GM23338 (cell line): ENCODE data around the gene NCOA1.

Experiments
- CREB1 ChIP-seq: fragments of 250-450 bp; sonication (Bioruptor Pico); IDR thresholded peaks from 2 replicates; pipeline ENCODE4 v1.5.0; 2020; ENCODE audit warnings: low read depth, mild to moderate bottlenecking, moderate library complexity
- EZH2 ChIP-seq: fragments of 200-600 bp; sonication (generic); IDR thresholded peaks from one replicate; pipeline ENCODE4 v1.8.0; 2017; ENCODE audit warnings: antibody characterized with exemption, mild to moderate bottlenecking, low read depth; ENCODE audit not compliant: unreplicated experiment
- EZH2phosphoT487 ChIP-seq: fragments of 200-600 bp; sonication (generic); IDR thresholded peaks from one replicate; pipeline ENCODE4 v1.8.1; 2018; ENCODE audit warnings: antibody characterized with exemption; ENCODE audit not compliant: unreplicated experiment
- JUNB ChIP-seq: IDR thresholded peaks from one replicate; pipeline ENCODE4 v1.6.1; 2016; ENCODE audit warnings: antibody characterized with exemption; ENCODE audit not compliant: unreplicated experiment
- POLR2AphosphoS5 ChIP-seq: IDR thresholded peaks from 2 replicates; pipeline ENCODE4 v1.6.1; 2016; ENCODE audit warnings: antibody characterized with exemption, low read depth
- STAT1 ChIP-seq: IDR thresholded peaks from one replicate; pipeline ENCODE4 v1.6.1; 2016; ENCODE audit warnings: antibody characterized with exemption; ENCODE audit not compliant: unreplicated experiment
- ZNF114 ChIP-seq: fragments of 250-450 bp; sonication (Bioruptor Pico); IDR thresholded peaks from 2 replicates; pipeline ENCODE4 v1.5.0; 2020; ENCODE audit warnings: mild to moderate bottlenecking, moderate library complexity
- ZNF331 ChIP-seq: fragments of 250-450 bp; sonication (Bioruptor Pico); IDR thresholded peaks from 2 replicates; pipeline ENCODE4 v1.5.0; 2020; ENCODE audit warnings: low read depth, mild to moderate bottlenecking, moderate library complexity
- TF ChIP-seq, protein P1 (sequence below): IDR thresholded peaks from one replicate; pipeline ENCODE4 v1.6.1; 2018; ENCODE audit warnings: antibody characterized with exemption; ENCODE audit not compliant: unreplicated experiment
- TF ChIP-seq, protein P2 (sequence below), 2 experiments: fragments of 200-600 bp in 1 of 2; sonication (generic) in 1 of 2; conservative IDR thresholded peaks; 2 replicates each; pipeline versions ENCODE4 v1.5.1 to v1.6.1; 2016 to 2017; ENCODE audit warnings: antibody characterized with exemption in 2 of 2, low read depth in 2 of 2, mild to moderate bottlenecking in 2 of 2, moderate library complexity in 1 of 2
- TF ChIP-seq, protein P3 (sequence below): fragments of 250-450 bp; sonication (Bioruptor Pico); IDR thresholded peaks from 2 replicates; pipeline ENCODE4 v1.5.0; 2020; ENCODE audit warnings: mild to moderate bottlenecking, moderate library complexity
- TF ChIP-seq, protein P4 (sequence below): IDR thresholded peaks from 2 replicates; pipeline ENCODE4 v1.6.1; 2016; ENCODE audit warnings: antibody characterized with exemption

DNA sequence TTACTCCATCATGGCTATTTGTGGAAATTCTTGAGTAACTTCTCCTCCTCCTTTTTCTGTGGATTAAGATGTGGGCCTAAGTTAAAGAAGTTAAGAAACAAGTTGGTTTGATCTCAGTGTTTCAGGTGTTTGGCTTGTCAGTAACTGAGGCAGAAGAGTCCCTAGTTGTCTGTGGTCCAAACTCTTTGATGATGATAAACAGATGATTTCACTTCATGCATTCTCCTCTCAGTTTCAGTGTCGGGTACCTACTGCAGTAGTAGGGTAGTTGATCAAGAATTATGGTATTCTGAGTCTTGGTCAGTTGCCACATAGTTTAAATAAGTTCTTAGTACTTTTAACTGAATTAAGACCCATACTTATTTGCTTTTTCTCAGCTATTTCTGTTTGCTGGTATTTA lies 85.6 kb downstream of the NCOA1 start:
- TF ChIP-seq, protein P1, sequence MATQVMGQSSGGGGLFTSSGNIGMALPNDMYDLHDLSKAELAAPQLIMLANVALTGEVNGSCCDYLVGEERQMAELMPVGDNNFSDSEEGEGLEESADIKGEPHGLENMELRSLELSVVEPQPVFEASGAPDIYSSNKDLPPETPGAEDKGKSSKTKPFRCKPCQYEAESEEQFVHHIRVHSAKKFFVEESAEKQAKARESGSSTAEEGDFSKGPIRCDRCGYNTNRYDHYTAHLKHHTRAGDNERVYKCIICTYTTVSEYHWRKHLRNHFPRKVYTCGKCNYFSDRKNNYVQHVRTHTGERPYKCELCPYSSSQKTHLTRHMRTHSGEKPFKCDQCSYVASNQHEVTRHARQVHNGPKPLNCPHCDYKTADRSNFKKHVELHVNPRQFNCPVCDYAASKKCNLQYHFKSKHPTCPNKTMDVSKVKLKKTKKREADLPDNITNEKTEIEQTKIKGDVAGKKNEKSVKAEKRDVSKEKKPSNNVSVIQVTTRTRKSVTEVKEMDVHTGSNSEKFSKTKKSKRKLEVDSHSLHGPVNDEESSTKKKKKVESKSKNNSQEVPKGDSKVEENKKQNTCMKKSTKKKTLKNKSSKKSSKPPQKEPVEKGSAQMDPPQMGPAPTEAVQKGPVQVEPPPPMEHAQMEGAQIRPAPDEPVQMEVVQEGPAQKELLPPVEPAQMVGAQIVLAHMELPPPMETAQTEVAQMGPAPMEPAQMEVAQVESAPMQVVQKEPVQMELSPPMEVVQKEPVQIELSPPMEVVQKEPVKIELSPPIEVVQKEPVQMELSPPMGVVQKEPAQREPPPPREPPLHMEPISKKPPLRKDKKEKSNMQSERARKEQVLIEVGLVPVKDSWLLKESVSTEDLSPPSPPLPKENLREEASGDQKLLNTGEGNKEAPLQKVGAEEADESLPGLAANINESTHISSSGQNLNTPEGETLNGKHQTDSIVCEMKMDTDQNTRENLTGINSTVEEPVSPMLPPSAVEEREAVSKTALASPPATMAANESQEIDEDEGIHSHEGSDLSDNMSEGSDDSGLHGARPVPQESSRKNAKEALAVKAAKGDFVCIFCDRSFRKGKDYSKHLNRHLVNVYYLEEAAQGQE: no peak
- TF ChIP-seq, protein P2, sequence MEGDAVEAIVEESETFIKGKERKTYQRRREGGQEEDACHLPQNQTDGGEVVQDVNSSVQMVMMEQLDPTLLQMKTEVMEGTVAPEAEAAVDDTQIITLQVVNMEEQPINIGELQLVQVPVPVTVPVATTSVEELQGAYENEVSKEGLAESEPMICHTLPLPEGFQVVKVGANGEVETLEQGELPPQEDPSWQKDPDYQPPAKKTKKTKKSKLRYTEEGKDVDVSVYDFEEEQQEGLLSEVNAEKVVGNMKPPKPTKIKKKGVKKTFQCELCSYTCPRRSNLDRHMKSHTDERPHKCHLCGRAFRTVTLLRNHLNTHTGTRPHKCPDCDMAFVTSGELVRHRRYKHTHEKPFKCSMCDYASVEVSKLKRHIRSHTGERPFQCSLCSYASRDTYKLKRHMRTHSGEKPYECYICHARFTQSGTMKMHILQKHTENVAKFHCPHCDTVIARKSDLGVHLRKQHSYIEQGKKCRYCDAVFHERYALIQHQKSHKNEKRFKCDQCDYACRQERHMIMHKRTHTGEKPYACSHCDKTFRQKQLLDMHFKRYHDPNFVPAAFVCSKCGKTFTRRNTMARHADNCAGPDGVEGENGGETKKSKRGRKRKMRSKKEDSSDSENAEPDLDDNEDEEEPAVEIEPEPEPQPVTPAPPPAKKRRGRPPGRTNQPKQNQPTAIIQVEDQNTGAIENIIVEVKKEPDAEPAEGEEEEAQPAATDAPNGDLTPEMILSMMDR (conservative IDR thresholded peaks at IDR 0.05; ENCODE audit: low read depth in 2 of 2): no peak
- TF ChIP-seq EZH2phosphoT487: no peak
- TF ChIP-seq, protein P3, sequence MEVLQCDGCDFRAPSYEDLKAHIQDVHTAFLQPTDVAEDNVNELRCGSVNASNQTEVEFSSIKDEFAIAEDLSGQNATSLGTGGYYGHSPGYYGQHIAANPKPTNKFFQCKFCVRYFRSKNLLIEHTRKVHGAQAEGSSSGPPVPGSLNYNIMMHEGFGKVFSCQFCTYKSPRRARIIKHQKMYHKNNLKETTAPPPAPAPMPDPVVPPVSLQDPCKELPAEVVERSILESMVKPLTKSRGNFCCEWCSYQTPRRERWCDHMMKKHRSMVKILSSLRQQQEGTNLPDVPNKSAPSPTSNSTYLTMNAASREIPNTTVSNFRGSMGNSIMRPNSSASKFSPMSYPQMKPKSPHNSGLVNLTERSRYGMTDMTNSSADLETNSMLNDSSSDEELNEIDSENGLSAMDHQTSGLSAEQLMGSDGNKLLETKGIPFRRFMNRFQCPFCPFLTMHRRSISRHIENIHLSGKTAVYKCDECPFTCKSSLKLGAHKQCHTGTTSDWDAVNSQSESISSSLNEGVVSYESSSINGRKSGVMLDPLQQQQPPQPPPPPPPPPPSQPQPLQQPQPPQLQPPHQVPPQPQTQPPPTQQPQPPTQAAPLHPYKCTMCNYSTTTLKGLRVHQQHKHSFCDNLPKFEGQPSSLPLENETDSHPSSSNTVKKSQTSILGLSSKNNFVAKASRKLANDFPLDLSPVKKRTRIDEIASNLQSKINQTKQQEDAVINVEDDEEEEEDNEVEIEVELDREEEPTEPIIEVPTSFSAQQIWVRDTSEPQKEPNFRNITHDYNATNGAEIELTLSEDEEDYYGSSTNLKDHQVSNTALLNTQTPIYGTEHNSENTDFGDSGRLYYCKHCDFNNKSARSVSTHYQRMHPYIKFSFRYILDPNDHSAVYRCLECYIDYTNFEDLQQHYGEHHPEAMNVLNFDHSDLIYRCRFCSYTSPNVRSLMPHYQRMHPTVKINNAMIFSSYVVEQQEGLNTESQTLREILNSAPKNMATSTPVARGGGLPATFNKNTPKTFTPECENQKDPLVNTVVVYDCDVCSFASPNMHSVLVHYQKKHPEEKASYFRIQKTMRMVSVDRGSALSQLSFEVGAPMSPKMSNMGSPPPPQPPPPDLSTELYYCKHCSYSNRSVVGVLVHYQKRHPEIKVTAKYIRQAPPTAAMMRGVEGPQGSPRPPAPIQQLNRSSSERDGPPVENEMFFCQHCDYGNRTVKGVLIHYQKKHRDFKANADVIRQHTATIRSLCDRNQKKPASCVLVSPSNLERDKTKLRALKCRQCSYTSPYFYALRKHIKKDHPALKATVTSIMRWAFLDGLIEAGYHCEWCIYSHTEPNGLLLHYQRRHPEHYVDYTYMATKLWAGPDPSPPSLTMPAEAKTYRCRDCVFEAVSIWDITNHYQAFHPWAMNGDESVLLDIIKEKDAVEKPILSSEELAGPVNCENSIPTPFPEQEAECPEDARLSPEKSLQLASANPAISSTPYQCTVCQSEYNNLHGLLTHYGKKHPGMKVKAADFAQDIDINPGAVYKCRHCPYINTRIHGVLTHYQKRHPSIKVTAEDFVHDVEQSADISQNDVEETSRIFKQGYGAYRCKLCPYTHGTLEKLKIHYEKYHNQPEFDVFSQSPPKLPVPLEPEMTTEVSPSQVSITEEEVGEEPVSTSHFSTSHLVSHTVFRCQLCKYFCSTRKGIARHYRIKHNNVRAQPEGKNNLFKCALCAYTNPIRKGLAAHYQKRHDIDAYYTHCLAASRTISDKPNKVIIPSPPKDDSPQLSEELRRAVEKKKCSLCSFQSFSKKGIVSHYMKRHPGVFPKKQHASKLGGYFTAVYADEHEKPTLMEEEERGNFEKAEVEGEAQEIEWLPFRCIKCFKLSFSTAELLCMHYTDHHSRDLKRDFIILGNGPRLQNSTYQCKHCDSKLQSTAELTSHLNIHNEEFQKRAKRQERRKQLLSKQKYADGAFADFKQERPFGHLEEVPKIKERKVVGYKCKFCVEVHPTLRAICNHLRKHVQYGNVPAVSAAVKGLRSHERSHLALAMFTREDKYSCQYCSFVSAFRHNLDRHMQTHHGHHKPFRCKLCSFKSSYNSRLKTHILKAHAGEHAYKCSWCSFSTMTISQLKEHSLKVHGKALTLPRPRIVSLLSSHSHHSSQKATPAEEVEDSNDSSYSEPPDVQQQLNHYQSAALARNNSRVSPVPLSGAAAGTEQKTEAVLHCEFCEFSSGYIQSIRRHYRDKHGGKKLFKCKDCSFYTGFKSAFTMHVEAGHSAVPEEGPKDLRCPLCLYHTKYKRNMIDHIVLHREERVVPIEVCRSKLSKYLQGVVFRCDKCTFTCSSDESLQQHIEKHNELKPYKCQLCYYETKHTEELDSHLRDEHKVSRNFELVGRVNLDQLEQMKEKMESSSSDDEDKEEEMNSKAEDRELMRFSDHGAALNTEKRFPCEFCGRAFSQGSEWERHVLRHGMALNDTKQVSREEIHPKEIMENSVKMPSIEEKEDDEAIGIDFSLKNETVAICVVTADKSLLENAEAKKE: no peak
- TF ChIP-seq ZNF331 (CRISPR knock-in tag): no peak
- TF ChIP-seq JUNB: no peak
- no peak for TF ChIP-seq POLR2AphosphoS5
- TF ChIP-seq EZH2: no peak
- no peak for TF ChIP-seq STAT1
- TF ChIP-seq CREB1 (CRISPR knock-in tag): no peak
- TF ChIP-seq, protein P4, sequence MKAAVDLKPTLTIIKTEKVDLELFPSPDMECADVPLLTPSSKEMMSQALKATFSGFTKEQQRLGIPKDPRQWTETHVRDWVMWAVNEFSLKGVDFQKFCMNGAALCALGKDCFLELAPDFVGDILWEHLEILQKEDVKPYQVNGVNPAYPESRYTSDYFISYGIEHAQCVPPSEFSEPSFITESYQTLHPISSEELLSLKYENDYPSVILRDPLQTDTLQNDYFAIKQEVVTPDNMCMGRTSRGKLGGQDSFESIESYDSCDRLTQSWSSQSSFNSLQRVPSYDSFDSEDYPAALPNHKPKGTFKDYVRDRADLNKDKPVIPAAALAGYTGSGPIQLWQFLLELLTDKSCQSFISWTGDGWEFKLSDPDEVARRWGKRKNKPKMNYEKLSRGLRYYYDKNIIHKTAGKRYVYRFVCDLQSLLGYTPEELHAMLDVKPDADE: no peak
- TF ChIP-seq ZNF114 (CRISPR knock-in tag): no peak
